IMR-90 (cell line): Measurements from ENCODE around the gene DCAF17.
"Not testable (repeated sequence)": the region's sequence is repeated elsewhere in the genome, so short reads cannot be mapped to it uniquely, and the experiment has no call there.

Experiments used
- CEBPB ChIP-seq: IDR thresholded peaks from 2 replicates; pipeline ENCODE4 v1.6.1; 2012; ENCODE audit warnings: low read depth, low read length, improper control_type of control experiment
- CTCF ChIP-seq: conservative IDR thresholded peaks from 2 replicates; pipeline ENCODE4 v1.5.1; 2012; ENCODE audit warnings: mild to moderate bottlenecking, low read depth, low read length, improper control_type of control experiment
- ELK1 ChIP-seq: fragments of 150-350 bp; IDR thresholded peaks from 2 replicates; pipeline ENCODE4 v1.6.1; 2016; ENCODE audit warnings: low read depth, mild to moderate bottlenecking, low read length, moderate library complexity, borderline replicate concordance
- FOS ChIP-seq: fragments of 150-350 bp; IDR thresholded peaks from 2 replicates; pipeline ENCODE4 v1.6.1; 2016; ENCODE audit warnings: low read depth, low read length
- MAFK ChIP-seq: IDR thresholded peaks from 2 replicates; pipeline ENCODE4 v1.6.1; 2012; ENCODE audit warnings: low read depth, low read length, improper control_type of control experiment
- MAZ ChIP-seq: IDR thresholded peaks from 2 replicates; pipeline ENCODE4 v1.6.1; 2012; ENCODE audit warnings: low read depth, mild to moderate bottlenecking, low read length, improper control_type of control experiment, moderate library complexity, borderline replicate concordance
- MXI1 ChIP-seq: IDR thresholded peaks from 2 replicates; pipeline ENCODE4 v1.6.1; 2012; ENCODE audit warnings: low read depth, mild to moderate bottlenecking, low read length, moderate library complexity, borderline replicate concordance
- POLR2A ChIP-seq: IDR thresholded peaks from 2 replicates; pipeline ENCODE4 v1.6.1; 2012; ENCODE audit warnings: mild to moderate bottlenecking, low read depth, low read length
- RAD21 ChIP-seq: IDR thresholded peaks from 2 replicates; pipeline ENCODE4 v1.6.1; 2012; ENCODE audit warnings: low read length, improper control_type of control experiment
- RCOR1 ChIP-seq: IDR thresholded peaks from 2 replicates; pipeline ENCODE4 v1.6.1; 2012; ENCODE audit warnings: mild to moderate bottlenecking, low read length, improper control_type of control experiment; ENCODE audit not compliant: insufficient replicate concordance
- RFX5 ChIP-seq: IDR thresholded peaks from 2 replicates; pipeline ENCODE4 v1.8.0; 2012; ENCODE audit warnings: low read depth, mild to moderate bottlenecking, low read length, moderate library complexity
- SMC3 ChIP-seq: fragments of 150-350 bp; IDR thresholded peaks from 2 replicates; pipeline ENCODE4 v1.6.1; 2016; ENCODE audit warnings: low read depth, mild to moderate bottlenecking, antibody characterized with exemption, low read length, moderate library complexity
- USF2 ChIP-seq: fragments of 150-350 bp; IDR thresholded peaks from 2 replicates; pipeline ENCODE4 v1.6.1; 2017; ENCODE audit warnings: mild to moderate bottlenecking, antibody characterized with exemption, low read length, low read depth

GRCh38 chr2:171414645-171415044 lies 19.4 kb upstream of the DCAF17 start:
- TF ChIP-seq RAD21, CTCF, SMC3, MAFK, CEBPB, POLR2A, FOS, USF2, MXI1, RFX5, RCOR1, MAZ, ELK1: not testable (repeated sequence)
